ENCODE measurements around the gene TMEM203.
"Not testable (repeated sequence)": the region's sequence is repeated elsewhere in the genome, so short reads cannot be mapped to it uniquely, and the experiment has no call there.

The TMEM203 gene

DNA sequence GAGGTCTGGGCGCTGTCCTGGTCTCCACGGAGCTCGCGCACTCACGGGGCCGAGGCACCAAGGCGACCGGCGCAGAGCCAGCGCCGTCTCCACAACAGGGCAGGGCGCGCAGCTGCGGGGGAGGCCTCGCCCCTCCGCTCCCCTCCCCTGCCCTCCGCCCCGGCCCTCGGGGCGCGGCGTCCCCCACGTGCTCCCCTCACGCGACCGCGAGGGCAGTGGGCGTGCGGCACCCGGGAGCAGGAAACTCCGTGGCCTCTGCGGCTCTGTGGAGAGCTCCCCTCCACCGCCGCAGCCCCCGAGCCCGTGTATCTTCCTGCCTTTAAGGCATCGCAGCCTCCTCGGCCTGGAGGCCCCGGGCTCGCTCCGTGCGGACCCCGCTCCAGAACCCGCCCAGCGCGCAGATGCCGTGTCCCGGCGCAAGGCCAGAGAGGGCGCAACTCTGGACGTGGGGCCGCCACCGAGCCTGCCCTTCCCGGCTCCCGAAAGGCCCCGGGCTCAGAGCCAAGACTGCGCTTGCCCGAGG lies 34.9 kb upstream of the TMEM203 start:
- H3K4me3 ChIP-seq (replicated peaks; ENCODE audit: low read depth, low read length), result peak overlapping the region; percentile 57
- no peak for TF ChIP-seq CTCF (IDR thresholded peaks at IDR 0.05; ENCODE audit: low read depth, low read length, missing control alignments)
- DNase-seq (ENCODE audit: extremely low read depth, low read depth), result no peak

GRCh38 chr9:137239541-137240200 lies 34.2 kb upstream of the TMEM203 start:
- peak overlapping the region; percentile 57 for H3K4me3 ChIP-seq (replicated peaks; ENCODE audit: low read depth, low read length)
- not testable (repeated sequence) for DNase-seq (ENCODE audit: extremely low read depth, low read depth)

DNA sequence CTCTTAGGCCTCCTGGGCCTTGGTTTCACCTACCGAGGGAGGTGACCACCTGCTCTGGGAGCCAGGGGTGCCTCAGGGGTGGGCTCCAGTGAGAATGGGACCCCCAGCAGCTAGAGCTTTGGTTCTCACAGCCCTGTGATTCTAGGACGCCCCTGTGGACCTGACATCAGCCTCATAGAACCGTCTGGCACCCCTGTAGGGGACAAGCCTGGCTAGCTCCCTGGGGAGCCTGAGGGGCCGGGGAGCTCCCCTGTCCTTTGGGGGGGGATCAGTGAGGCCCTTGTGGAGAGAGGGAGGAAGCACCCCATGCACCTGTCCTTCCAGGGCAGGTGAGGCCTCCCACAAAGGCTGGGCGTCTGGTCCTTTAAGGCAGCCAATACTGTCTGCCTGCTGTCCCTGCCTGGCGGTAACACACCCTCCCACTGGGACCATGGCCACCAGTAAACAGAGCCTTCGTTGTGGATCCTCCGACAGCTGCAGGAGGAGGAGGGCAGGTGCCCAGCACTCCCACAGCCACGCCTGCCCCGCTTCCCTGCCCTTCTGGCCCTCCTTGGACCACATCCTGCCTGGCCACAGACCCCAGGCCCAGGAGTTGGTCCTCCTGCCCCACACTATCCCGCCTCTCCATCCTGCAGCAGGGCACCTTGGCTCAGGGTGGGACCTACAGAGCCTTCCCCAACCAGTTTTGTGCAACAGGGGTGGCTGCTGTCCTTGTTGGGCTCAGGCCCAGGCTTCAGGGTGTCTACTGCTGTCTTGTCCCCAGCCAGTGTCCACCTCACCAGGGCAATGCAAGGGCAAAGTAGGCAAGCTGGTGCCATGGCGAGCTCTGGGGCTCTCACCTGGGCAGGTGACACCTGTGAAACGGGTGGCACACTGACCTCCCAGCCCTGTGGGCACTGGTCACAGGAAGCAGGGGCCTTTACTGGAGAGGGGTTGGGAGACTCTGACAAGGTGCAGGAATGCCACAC lies 32.6 kb upstream of the TMEM203 start:
- H3K4me3 ChIP-seq (replicated peaks; ENCODE audit: low read depth, low read length), result no peak overlapping the region
- no peak for DNase-seq (ENCODE audit: extremely low read depth, low read depth)
- no peak for TF ChIP-seq CTCF (IDR thresholded peaks at IDR 0.05; ENCODE audit: low read depth, low read length, missing control alignments)

GRCh38 chr9:137236936-137237421 lies 31.5 kb upstream of the TMEM203 start:
- H3K4me3 ChIP-seq (replicated peaks; ENCODE audit: low read depth, low read length), result no peak overlapping the region
- no peak for DNase-seq (ENCODE audit: extremely low read depth, low read depth)

GRCh38 chr9:137236238-137236935 lies 30.9 kb upstream of the TMEM203 start:
- no peak overlapping the region for H3K4me3 ChIP-seq (replicated peaks; ENCODE audit: low read depth, low read length)
- peak; percentile 26 for DNase-seq (ENCODE audit: extremely low read depth, low read depth)
- peak; percentile 98 for TF ChIP-seq CTCF (IDR thresholded peaks at IDR 0.05; ENCODE audit: low read depth, low read length, missing control alignments)

More at GRCh38 chr9:137236936-137237421, 31.5 kb upstream of the TMEM203 start:
- TF ChIP-seq CTCF (IDR thresholded peaks at IDR 0.05; ENCODE audit: low read depth, low read length, missing control alignments), result no peak

DNA sequence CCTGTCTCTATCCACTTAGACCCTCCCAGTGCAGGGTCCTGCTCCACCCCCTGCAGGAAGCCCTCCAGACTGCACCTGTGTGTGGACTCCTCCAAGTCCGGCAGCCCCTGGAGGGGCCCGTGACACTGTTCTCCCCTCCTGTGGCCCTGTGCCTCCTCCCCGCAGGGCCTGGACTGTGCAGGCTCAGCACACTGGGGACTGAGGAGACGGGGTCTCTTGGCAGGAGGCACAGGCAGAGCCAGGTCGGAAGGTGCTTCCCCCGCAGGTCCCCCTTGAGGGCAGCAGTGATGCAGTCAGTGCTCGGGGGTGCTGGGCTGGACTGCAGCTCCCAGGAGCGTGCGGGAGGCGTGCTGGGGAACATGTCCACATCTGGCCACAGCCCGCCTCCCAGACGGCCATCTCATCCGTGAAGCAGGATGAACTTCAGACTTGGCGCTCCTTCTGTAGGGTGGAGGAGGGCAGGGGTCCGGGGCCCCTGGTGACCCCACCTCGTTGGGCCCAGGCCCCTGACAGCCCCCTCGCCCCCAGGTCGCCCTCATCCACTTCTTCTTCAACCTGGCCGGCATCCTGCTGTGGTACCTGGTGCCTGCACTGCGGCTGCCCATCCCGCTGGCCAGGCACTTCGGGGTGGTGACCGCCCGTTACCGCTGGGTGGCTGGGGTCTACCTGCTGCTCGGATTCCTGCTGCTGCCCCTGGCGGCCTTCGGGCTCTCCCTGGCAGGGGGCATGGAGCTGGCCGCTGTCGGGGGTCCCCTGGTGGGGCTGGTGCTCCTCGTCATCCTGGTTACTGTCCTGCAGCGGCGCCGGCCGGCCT lies 30.2 kb upstream of the TMEM203 start:
- no peak for DNase-seq (ENCODE audit: extremely low read depth, low read depth)
- TF ChIP-seq CTCF (IDR thresholded peaks at IDR 0.05; ENCODE audit: low read depth, low read length, missing control alignments), result no peak
- no peak overlapping the region for H3K4me3 ChIP-seq (replicated peaks; ENCODE audit: low read depth, low read length)
